GM19193 (cell line): ENCODE results near the gene MT1X.

Source experiments
- POLR2A ChIP-seq: IDR thresholded peaks from 4 replicates; pipeline ENCODE4 v1.6.1; 2011; ENCODE audit not compliant: insufficient read depth, insufficient read length; ENCODE audit errors: extremely low read depth

MT1X gene

GRCh38 chr16:56710181-56710737, 28.0 kb downstream of the MT1X start:
- TF ChIP-seq POLR2A: no peak

GRCh38 chr16:56711862-56712261, 29.6 kb downstream of the MT1X start:
- TF ChIP-seq POLR2A: no peak

GRCh38 chr16:56713794-56714193, 31.5 kb downstream of the MT1X start:
- no peak for TF ChIP-seq POLR2A

- no peak for TF ChIP-seq POLR2A
Observed at GRCh38 chr16:56715126-56715525, 32.9 kb downstream of the MT1X start.

GRCh38 chr16:56716761-56717160, 34.5 kb downstream of the MT1X start:
- TF ChIP-seq POLR2A: no peak

- no peak for TF ChIP-seq POLR2A
Observed at GRCh38 chr16:56722200-56722842, 40.1 kb downstream of the MT1X start.

GRCh38 chr16:56724191-56724590, 41.9 kb downstream of the MT1X start:
- no peak for TF ChIP-seq POLR2A

- no peak for TF ChIP-seq POLR2A
Observed at GRCh38 chr16:56726283-56726682, 44.0 kb downstream of the MT1X start.

- no peak for TF ChIP-seq POLR2A
Observed at GRCh38 chr16:56726926-56727325, 44.7 kb downstream of the MT1X start.

- TF ChIP-seq POLR2A: no peak
Observed at GRCh38 chr16:56728027-56728426, 45.8 kb downstream of the MT1X start.

GRCh38 chr16:56728980-56729734, 46.9 kb downstream of the MT1X start:
- no peak for TF ChIP-seq POLR2A

- peak; percentile 85 for TF ChIP-seq POLR2A
Observed at GRCh38 chr16:56729735-56730662, 47.7 kb downstream of the MT1X start, which contains the start of gene NUP93. NUP93 (plus strand) TSS chr16:56730129; CDS start chr16:56748248, 18,119 bp downstream.

- TF ChIP-seq POLR2A: no peak
Observed at GRCh38 chr16:56732366-56732765, 50.1 kb downstream of the MT1X start.

- no peak for TF ChIP-seq POLR2A
Observed at GRCh38 chr16:56732832-56733231, 50.6 kb downstream of the MT1X start.
